ENCODE data around the gene KLF2. TPM values are rescaled to one million over a fixed set of nuclear protein-coding genes. Genes with fewer than 3 reads are reported as not detected.

Gene KLF2
- total and polyA plus RNA-seq, 9 donors = 48.3 to 399 (median 96.4) TPM

- TF ChIP-seq POLR2A (IDR thresholded peaks at IDR 0.05) = no peak
- TF ChIP-seq EP300 (IDR thresholded peaks at IDR 0.05) = no peak
- TF ChIP-seq CTCF (IDR thresholded peaks at IDR 0.05) = no peak
- no peaks in the 10 kb centered on the region for H3K27me3 ChIP-seq
- intact Hi-C loops (cut with DNase I) = no loop called here
- H3K4me3 ChIP-seq = no peak overlapping the region
- 57 to 78% (median 63%) methylated on average over 12 of the region's 12 CpGs for WGBS, 3 donors
- no peaks in the 10 kb centered on the region for H3K9me3 ChIP-seq
- H3K27ac ChIP-seq = no peak overlapping the region
- peaks cover 11% of the 10 kb centered on the region for H3K4me1 ChIP-seq (ENCODE audit: insufficient read depth)
- peak in 4 of 5 donors; percentile 31 to 64 (median 54) for DNase-seq
- no peaks in the 10 kb centered on the region for H3K36me3 ChIP-seq
Measured at GRCh38 chr19:16295057-16295456, 29.6 kb upstream of the KLF2 start.

- no peaks in the 10 kb centered on the region for H3K9me3 ChIP-seq
- 87 to 88% (median 87%) methylated on average over 7 of the region's 7 CpGs for WGBS, 3 donors
Measured at GRCh38 chr19:16296713-16297112, 27.9 kb upstream of the KLF2 start.

GRCh38 chr19:16297575-16298178, 26.9 kb upstream of the KLF2 start:
- Histone ChIP-seq H3K27ac (no peak overlapping the region), H3K27me3 (no peaks in the 10 kb centered on the region), H3K9me3 (no peaks in the 10 kb centered on the region), H3K36me3 (no peaks in the 10 kb centered on the region), H3K4me1 (ENCODE audit: insufficient read depth) (peaks cover 5% of the 10 kb centered on the region), H3K4me3 (no peak overlapping the region)
- TF ChIP-seq POLR2A (IDR thresholded peaks at IDR 0.05) (no peak), CTCF (IDR thresholded peaks at IDR 0.05) (no peak), EP300 (IDR thresholded peaks at IDR 0.05) (no peak)
- intact Hi-C loops (cut with DNase I) = no loop called here
- no peak for DNase-seq
- 92 to 94% (median 92%) methylated on average over 9 of the region's 9 CpGs for WGBS, 3 donors

More at GRCh38 chr19:16296713-16297112, 27.9 kb upstream of the KLF2 start:
- no peak for TF ChIP-seq EP300 (IDR thresholded peaks at IDR 0.05)
- TF ChIP-seq POLR2A (IDR thresholded peaks at IDR 0.05) = no peak
- TF ChIP-seq CTCF (IDR thresholded peaks at IDR 0.05) = no peak
- Histone ChIP-seq H3K27me3 (no peaks in the 10 kb centered on the region), H3K36me3 (no peaks in the 10 kb centered on the region), H3K4me1 (ENCODE audit: insufficient read depth) (peaks cover 11% of the 10 kb centered on the region), H3K4me3 (no peak overlapping the region), H3K27ac (no peak overlapping the region)
- DNase-seq = no peak
- intact Hi-C loops (cut with DNase I) = no loop called here

GRCh38 chr19:16298334-16298733, 26.3 kb upstream of the KLF2 start:
- Histone ChIP-seq H3K9me3 (no peaks in the 10 kb centered on the region), H3K27me3 (no peaks in the 10 kb centered on the region)
- 79 to 86% (median 81%) methylated on average over 3 of the region's 3 CpGs for WGBS, 3 donors

More at GRCh38 chr19:16298334-16298733, 26.3 kb upstream of the KLF2 start:
- TF ChIP-seq CTCF (IDR thresholded peaks at IDR 0.05) = no peak
- no peak for TF ChIP-seq POLR2A (IDR thresholded peaks at IDR 0.05)
- no peak for TF ChIP-seq EP300 (IDR thresholded peaks at IDR 0.05)
- no peak for DNase-seq
- no peak overlapping the region for H3K4me3 ChIP-seq
- intact Hi-C loops (cut with DNase I) = no loop called here
- H3K4me1 ChIP-seq (ENCODE audit: insufficient read depth) = peaks cover 4% of the 10 kb centered on the region
- H3K27ac ChIP-seq = no peak overlapping the region
- H3K36me3 ChIP-seq = no peaks in the 10 kb centered on the region
